ENCODE measurements around the gene RABGAP1L. TPM values are rescaled to one million over a fixed set of nuclear protein-coding genes. Genes with fewer than 3 reads are reported as not detected.
"Not testable (repeated sequence)": the region's sequence is repeated elsewhere in the genome, so short reads cannot be mapped to it uniquely, and the experiment has no call there.

Gene RABGAP1L
- total RNA-seq, 1 donor from 2014 or later = 79.2 TPM

DNA sequence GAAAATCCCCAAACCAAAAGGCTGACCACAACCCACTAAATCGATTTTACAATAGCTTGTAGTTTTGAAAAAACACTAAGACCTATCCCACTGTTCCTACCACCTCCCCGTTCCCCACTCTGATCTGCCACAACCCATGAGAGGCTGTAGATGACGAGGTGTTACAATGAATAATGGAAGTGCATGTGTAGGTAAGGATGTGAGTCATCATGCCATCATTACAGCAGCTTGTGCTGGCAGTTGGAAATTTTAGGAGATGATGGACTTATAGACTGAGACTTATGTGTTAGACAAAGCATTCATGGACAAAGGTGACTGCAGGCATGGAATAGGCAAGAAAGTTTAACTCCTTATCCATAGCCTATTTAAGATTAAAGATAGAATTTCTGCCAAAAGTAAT lies 655.7 kb downstream of the RABGAP1L start:
- DNase-seq (ENCODE audit: low read depth) = peak; percentile 81

GRCh38 chr1:174815474-174815908 lies 656.2 kb downstream of the RABGAP1L start:
- DNase-seq (ENCODE audit: low read depth) = no peak

DNA sequence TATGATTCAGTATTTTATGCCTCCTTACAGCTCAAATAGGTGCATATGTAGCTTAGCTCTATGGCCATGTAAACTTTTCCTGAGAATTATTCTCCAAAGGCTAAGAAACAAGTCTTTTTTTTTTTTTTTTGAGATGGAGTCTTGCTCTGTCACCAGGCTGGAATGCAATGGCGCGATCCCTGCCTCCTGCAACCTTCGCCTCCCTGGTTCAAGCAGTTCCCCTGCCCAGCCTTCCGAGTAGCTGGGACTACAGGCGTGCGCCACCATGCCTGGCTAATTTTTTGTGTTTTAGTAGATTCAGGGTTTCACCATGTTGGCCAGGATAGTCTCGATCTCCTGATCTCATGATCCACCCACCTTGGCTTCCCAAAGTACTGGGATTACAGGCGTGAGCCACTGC lies 657.3 kb downstream of the RABGAP1L start:
- not testable (repeated sequence) for DNase-seq (ENCODE audit: low read depth)

GRCh38 chr1:174818014-174818616 lies 658.8 kb downstream of the RABGAP1L start:
- no peak for DNase-seq (ENCODE audit: low read depth)

- peak; percentile 28 for DNase-seq (ENCODE audit: low read depth)
Measured at GRCh38 chr1:174818951-174819350, 659.6 kb downstream of the RABGAP1L start.

DNA sequence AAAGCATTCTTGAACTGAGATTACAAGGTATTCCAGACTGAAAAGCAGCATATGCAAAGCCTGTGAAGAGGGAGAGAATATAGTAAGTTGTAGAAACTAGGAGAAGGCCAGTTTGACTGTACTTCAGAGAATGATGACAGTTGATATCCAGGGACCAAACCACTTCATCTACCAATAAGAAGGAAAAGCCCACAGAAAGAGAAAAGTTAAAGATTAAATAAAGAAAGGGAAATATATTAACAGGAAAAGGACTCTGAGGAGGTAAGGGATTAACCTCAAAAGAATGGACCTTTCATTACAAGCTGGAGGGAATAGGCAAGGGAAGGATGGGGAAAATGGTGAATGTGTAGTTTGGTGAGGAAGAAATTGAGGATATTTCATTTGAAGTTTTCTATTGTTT lies 660.3 kb downstream of the RABGAP1L start:
- DNase-seq (ENCODE audit: low read depth) = peak; percentile 28

DNA sequence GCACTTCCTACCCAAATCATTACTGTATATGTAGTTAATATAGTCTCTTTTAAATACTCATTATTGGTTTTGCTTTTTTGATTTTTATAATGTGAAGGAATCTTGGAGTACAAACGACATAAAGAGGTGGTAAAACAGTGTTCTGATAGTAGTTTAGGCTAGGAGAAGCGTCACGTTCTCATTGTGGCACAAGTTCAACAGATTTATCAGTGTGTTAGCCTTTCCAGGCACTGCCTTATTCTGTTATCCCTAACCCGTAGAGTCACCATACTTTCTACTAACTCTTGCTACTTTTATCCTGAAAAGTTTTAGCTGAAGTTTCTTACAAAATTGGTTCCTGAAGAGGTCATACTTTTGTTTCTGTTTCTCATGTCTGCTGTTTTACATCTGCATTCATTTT lies 665.8 kb downstream of the RABGAP1L start:
- DNase-seq (ENCODE audit: low read depth) = no peak

- DNase-seq (ENCODE audit: low read depth) = no peak
Measured at GRCh38 chr1:174825806-174826205, 666.5 kb downstream of the RABGAP1L start.

DNA sequence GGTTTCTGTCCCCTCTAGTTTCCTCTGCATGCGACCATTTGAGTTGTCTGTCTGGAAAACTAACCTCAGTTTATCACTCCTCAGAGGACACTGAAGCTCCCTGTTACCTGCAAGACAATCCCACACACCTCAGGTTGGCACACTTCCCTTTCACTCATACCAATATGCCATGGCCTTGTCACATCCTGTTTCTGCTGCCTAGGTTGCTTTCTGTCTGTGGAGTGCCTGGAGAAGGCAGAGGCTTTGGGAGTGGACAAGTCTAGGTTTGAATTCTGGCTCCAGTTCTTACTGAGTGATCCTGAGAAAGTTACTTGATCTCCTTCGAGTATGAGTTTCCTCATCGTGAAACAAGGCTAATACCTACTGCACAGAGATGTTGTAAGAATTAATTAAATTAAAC lies 668.9 kb downstream of the RABGAP1L start:
- DNase-seq (ENCODE audit: low read depth) = no peak

- no peak for DNase-seq (ENCODE audit: low read depth)
Measured at GRCh38 chr1:174829990-174830389, 670.7 kb downstream of the RABGAP1L start.

DNA sequence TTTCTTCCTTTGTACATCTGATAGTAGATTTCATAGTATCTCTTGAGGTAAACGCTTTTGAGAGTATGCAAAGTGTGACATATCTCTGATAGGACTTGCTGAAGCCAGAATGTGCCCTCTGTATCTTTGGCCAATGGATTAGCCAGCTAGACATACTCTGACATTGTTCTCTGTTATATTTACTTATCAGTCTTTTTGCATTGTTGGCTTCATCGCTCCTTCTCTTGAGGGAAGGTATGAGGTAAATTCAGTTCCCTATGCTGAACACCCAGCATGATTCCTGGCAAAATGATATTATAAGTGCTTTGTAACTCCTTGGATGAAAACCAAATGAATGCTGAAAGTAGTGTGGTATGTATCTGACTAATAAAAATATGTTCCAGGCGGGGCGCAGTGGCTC lies 677.2 kb downstream of the RABGAP1L start:
- no peak for DNase-seq (ENCODE audit: low read depth)

GRCh38 chr1:174837386-174837785 lies 678.1 kb downstream of the RABGAP1L start:
- DNase-seq (ENCODE audit: low read depth) = no peak

GRCh38 chr1:174839211-174839610 lies 679.9 kb downstream of the RABGAP1L start:
- no peak for DNase-seq (ENCODE audit: low read depth)

- DNase-seq (ENCODE audit: low read depth) = no peak
Measured at GRCh38 chr1:174841747-174842146, 682.4 kb downstream of the RABGAP1L start.

GRCh38 chr1:174848593-174849560 lies 689.6 kb downstream of the RABGAP1L start:
- not testable (repeated sequence) for DNase-seq (ENCODE audit: low read depth)

GRCh38 chr1:174850726-174851125 lies 691.4 kb downstream of the RABGAP1L start:
- DNase-seq (ENCODE audit: low read depth) = no peak

DNA sequence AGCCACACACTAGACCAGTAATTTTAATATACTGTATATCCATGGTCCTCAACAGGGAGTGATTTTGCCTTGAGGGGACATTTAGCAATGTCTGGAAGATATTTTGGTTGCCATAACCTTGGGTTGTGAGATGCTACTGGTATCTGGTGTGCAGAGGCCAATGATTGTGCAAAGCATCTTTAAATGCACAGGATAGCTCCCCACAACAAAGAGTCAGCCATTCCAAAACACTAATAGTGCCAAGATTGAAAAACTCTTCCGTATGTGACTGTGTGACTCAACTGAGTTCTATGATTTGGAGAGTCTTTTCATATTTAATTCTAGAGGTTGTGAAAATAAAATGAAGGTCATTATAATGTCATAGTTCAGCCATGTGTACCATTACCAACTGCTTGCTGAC lies 699.0 kb downstream of the RABGAP1L start:
- DNase-seq (ENCODE audit: low read depth) = no peak

DNA sequence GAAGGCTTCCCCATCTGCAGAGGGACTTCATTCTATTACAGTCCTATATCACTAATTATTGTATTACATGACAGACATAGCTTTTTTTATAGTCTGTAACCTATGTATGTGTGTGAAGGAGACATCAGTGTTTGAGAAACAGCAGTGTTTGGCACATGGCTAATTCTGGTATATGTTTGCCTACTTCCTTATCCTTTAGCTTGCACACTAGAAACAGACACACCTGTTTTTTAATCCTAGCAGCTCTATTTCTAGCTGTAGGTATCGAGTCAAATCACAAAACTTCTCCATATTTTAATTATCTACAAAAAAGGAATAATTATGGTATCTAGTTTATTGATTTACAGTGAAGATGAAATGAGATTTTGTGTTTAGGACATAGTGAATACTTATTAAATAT lies 711.0 kb downstream of the RABGAP1L start:
- no peak for DNase-seq (ENCODE audit: low read depth)

DNA sequence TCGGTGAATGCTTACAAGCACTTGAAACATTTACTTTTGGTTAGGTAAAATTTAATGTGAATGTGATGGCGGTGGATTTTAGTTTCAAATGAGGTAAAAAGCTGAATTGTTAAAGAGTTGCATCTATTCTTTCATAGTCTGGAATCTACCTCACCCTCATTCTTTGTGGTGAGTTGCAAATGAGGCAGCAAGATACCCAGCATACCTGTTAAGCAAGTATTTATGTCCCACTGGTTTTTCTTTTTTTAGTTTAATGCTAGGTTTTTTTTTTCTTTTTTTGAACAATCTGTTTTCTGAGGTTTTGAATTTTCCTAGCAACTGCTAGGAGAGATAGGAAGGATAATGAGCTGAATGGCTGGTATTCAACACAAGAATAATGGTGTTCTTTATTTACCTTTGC lies 712.6 kb downstream of the RABGAP1L start:
- peak; percentile 70 for DNase-seq (ENCODE audit: low read depth)

DNA sequence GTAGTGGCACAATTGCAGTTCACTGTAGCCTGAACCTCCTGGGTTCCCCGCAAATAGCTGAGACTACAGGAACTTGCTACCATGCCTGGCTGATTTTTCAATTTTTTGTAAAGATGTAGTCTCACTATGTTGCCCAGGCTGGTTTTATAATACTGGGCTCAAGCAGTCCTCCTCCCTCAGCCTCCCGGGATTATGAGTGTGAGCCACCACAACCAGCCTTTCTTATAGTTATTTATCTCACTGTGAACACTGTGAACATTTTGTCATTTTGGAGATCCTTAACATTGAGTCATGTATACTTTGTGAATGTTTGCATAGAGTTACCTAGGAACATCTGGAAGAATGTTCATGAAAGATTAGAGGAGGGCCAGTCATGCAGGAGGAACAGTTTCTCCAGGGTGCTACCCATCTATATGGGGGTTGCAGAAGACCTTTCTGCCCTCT lies 713.3 kb downstream of the RABGAP1L start:
- DNase-seq (ENCODE audit: low read depth) = peak; percentile 63

- DNase-seq (ENCODE audit: low read depth) = peak; percentile 30
Measured at GRCh38 chr1:174874331-174875053, 715.2 kb downstream of the RABGAP1L start.

DNA sequence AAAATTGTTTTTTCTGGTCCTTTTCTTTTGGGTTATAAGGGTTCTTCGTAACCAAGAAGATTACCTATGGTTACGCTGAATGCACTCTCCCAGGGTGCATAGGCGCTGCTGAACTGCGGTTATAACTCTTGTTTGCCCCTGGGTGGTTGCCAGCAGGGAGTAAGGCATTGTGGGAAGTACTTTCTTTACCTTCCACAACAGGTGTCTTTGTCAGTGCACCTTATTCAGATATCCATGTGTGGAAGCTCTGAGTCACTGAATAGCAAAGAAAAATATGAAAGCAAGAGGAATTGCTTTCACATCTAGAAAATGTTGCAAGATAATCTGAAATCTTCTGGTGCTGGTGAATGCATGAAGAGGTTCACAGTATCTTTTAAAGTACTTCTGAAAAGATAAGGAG lies 716.0 kb downstream of the RABGAP1L start:
- peak; percentile 50 for DNase-seq (ENCODE audit: low read depth)

All from renal cortical epithelial cell (primary cell).